ENCODE results near the gene OVCH1.

DNA sequence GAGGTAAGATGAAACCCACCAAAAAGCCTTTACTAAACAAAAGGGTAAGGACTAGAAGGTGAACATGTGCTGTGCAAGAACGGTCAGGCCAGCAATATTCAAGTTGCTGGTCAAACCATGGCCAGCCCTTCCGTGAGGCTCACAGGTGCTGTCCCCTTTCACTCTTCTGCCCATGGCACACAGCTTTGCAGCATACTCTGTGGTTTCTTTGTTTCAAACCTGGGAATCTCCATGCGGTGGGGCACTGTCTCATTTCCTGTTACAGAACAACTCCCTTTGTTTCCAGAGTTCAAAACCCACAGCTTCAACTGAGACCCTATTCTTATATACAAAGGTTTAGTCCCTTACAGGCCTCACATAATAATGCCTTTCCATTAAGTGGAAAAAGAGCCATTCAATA lies 1.7 kb upstream of the OVCH1 start:
- TF ChIP-seq GATA2 (IDR thresholded peaks at IDR 0.05; ENCODE audit: low read depth, low read length) (no peak), GATA3 (IDR thresholded peaks at IDR 0.05; ENCODE audit: low read depth, low read length) (no peak)
